Fibroblast of skin of back (primary cell): ENCODE results near the gene TMEM266.

Experiments used
- DNase-seq: peaks from one replicate; pipeline ENCODE4 v3.0.0-alpha.2; 2013

Gene TMEM266

DNA sequence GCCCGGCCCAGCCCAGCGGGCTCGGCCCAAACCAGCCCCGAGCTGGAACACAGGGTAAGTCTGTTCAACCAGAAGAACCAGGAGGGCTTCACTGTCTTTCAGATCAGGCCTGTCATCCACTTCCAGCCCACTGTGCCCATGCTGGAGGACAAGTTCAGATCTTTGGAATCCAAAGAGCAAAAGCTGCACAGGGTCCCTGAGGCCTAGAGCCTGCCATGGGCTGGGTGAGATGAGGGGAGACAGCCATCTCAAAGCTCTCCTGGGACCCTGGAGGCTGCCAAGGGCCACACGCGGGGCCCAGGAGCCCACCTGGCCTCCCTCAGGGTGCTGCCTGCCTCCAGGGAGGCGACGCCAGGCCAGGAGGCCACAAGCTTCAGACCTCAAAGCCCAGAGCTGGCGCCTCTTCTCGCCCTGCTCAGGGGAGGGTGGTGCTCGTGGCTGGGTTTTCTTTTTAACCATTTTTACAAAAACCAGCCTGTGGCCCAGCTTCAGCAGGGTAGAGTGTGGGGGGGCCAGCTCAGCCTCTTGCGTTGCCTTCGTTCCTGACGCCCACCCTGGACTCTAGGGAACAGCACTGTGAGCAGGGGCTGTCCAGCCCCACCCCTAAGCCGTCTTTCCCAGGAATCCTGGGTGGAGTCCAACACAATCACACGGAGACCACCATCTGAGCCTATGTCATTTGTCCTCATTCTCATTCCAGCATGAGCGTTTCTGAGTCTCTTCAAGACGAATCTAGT, 144.5 kb downstream of the TMEM266 start:
- no peak for DNase-seq

DNA sequence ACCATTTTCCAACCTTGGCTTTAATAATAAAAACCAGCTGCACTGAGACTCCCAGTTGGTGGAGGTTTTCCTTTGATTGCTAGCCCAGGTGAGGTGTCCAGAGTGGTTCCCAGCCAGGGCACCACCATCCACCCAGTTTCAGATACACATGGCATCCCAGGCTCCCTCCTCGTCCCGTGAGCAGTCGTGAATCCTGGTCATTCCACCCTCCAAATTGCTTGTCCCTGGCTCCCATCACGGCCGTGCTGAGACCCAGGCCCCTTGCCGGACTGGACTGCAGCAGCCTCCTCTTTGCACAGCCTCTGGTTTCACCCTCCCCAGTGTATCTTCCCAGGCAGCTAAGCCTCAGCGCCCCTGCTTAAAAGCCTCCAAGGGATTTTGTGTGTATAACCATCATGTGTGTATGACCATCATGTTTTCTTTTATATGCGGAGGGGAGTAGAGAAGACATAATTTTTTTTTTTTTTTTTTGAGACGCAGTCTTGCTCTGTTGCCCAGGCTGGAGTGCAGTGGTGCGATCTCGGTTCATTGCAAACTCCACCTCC, 145.2 kb downstream of the TMEM266 start:
- DNase-seq = no peak

DNA sequence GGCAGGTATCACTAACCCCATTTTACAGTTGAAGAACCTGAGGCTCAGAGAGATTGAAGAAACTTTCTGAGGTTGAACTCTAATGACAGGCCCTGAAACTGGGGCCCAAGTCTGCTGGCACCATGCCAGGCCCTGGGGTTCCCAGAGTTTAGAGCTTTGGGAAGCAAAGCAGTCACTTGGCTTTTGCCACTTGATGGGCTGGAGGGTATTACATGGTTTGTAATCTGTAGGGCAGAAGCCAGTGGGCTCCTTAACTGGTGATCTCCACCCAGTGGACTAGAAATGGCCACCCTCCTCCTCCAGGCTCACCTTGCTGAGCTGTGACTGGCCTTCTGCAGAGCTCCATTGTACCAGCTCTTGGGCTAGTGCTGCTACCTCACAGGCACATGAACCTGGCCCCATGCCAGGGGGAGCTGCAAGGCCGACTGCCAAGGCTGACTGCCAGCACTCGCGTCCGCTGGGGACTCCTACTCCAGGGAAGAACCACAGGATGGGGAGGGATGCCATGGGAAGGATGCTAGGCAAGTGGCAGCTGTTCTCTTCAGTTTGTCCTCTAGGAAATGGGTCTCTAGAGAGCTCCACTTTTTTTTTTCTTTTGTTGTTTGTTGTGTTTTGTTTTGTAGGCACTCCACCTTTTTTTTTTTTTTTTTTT, 146.7 kb downstream of the TMEM266 start:
- peak; percentile 21 for DNase-seq

DNA sequence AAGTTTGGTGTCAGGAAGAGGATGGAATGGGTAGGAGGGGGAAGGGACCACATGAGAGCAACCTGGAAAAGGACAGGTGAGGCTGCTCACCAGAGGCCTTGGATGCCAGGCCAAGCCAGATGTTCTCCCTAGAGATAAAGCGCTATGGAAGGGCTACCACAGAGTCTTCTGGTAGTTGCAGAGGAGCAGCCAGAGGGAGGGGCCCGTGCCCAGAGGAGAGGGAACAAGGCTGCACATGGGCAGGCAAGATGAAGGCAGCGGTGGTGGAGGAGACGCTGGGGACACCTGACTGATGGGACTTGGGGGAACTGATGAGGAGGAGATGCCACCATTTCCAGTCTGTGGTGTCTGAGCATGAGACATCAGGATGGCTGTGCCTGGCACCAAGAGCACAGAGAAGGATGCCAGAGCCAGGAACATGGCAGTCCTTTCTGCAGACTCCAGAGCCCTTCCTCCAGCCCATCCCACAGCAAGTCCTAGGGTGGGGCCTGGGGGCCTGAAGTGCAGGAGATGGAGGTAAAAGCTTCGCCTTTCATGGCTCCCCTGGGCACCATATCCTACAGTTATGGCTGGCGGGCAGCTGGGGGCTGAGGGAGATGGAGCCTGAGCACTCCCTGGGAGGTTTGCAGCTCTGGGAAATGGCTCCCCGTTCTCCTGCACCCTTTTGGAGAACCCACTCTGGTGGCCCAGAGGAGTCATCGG, 148.4 kb downstream of the TMEM266 start:
- no peak for DNase-seq

DNA sequence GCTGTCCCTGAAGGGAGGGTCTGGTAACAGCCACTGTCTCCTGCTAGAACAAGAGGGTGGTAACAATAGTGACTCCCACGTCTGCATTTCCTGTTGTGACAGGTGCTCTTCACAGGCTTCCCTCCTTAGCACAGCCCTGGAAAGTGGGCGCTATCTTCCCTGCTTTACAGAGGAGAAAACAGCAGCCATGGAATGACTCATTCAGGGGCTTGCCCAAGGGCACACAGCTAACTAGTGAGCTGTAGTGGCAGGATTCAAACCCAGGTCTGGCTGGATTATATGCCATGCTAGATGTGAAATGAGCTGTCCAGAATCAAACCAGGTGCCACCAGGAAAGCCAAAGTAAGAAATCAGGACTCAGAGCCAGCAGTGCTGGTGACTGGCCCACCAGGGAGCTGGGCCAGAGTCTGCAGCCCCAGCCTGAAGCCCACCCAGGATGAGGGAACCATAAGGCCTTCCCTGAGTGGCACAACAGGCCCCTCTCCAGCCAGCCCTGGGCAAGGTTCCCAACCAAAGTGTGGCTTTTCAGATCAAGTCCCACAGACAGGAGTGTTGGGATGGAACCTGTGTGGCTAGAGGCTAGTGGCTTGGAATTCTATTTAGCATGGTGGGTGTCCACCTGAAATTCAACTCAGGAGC, 149.1 kb downstream of the TMEM266 start:
- DNase-seq = no peak

DNA sequence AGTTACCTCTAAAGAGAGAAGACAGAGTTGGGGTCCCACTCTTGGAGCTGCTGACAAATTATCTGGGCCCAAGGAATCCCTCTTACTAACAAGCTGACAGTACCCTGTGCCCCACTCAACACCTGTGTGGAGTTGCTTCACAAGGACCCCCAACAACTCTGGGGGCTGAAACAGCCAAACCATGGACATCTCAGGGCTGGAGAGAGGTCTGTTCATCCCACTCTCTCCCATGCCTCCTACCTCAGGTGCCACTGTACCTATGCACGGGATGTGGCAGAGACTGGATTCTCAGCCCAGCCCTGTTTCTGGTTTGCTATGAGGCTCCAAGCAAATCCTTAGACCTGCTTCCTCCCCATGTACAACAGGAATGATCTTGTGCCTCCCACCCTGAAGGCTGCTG, 149.7 kb downstream of the TMEM266 start:
- DNase-seq = no peak

DNA sequence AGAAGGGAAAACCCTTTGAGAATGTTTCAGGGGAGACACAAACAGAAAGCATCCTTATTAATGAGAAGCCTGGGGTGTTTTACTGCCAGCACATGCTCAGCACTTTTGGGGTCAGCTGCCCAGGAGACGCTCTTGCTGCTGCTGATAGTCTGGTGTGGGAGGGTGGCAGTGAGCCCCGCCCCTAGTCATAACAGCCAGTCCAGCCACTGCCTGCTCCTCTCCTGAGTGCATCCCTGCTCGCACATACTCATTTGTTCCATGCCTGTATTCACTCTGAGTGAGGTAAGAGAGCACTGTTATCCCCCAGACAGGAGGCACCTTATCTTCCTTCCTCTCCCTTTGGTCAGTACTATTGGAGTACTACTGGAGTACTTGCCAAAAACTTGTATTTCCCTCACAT, 150.2 kb downstream of the TMEM266 start:
- no peak for DNase-seq

DNA sequence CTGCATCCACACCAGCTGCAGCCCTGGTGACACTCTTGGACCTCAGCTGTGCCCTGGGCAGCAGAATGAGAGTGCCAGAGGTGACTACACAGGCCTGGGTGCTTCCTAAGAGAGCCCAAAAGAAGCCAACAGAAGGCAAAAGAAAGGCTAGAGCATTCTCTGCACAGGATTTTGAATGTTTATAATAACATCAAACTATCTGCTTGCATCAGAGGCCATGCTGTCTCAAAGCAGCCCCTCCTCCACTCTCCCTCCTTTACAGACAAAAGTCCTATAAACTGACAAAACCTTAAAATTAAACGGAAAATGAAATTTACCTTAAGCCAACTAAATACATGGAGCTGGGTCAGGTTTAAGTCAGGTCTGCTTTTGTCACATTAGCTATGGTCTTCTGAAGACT, 155.8 kb downstream of the TMEM266 start:
- no peak for DNase-seq

DNA sequence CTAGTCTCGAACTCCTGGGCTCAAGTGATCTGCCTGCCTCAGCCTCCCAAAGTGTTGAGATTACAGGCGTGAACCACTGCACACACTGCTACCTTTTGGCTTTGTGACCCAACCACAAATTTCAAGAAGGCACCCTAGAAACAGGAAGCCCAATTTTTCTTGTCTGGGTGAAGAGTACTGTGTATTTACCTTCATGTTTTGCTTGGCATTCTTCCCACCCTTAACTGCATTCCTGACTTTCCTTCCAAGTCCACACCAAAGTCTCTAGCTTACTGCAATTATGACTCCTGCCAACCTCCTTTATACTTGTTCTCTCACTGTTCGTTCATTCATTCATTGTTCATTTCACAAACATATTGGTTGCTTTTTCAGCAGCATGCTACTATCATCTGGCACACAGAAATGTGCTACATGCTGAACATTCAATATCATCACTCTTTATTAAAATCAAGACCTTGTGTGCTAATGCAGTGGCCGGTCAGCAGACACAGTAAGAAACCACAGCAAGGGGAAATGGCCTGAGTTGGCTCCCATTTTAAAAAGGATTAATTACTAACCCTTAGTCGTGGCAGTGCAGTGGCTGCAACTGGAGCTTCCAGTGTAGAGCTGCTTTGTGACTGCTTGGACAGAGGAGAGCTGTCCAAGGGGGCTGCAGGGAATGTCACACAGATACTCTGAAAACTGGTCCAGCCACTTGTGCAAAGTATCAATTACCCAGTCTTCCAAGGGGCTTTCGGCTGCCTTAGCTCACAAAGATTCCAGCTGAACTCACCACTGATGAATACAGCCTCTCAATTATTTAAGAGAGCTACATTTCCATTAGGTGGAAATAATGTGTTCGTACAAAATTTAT, 157.5 kb downstream of the TMEM266 start:
- DNase-seq = peak; percentile 40

DNA sequence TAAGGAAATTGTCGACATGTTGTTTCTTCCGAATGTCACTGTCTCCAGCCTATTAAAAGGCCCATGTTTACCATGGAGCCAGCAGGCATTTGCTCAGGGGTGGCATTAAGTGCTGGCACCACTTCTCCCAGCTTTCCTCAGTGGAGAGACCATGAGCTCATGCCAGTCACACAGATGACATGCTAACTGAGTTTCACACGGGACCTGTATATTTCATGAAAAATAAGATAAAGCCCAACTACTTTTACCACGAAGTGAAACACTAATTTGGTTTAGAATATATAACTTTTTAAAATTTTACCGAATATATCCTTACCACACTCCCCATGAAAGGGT, 158.1 kb downstream of the TMEM266 start:
- DNase-seq = no peak

DNA sequence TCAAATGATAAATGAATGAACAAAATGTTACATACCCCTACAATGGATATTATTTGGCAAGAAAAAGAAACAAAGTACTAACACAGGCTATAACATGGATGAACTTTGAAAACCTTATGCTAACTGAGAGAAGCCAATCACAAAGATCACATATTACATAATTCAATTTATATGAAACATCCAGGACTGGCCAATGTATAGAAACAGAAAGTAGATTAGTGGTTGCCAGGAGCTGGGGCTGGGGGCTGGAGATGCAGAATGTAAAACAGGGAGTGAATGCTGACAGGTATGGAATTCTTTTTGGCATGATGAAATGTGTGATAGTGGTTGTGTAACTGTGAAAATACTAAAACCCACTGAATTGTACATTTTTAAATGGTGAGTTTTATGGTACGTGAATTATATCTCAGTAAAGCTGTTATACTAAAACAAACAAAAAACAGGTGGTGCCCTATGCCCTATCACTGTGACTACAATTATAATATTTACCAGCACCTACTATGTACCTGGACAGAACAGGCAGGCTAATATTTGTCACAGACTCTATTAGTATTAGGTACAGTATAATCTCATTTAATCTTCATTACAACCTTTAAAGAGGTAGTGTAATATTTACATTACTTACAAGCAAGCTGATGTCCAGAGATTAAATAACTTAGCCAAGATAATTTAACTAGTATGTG, 161.4 kb downstream of the TMEM266 start:
- DNase-seq = no peak

DNA sequence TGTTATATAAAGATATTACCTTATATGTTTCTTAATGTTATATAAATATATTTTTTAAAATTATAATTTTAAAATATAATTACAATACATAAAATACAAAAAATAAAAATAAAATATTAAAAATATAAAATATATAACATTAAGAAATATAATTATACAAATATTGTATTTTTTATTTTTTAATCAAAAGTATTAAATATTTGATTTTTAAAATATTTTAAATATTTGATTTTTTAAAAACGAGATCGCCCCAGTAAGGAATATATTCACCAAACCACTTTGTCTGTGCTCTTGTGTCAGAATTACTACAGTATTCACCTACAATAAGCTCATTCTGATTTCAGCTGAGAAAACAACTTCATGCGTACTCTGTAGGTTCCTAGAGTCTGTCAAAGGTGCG, 162.4 kb downstream of the TMEM266 start:
- DNase-seq = no peak

DNA sequence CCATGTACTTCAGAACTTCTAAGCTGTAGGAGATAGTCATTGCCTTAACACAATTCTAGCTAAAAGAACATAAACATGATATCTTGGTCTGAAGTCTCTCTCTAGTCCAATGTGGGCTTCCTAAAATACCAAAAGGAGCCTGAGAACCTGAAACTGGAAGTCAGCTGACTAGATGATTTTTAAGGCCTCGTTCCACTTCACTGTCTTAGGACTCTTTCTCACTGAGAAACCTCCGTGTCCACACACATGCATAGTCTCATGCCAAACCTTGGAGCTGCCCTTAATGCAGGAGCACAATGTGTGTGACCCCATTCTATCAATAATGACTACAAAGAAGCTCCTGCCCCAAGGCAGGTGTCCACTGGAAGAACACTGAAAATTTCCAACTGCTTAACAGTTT, 163.7 kb downstream of the TMEM266 start:
- DNase-seq = no peak

DNA sequence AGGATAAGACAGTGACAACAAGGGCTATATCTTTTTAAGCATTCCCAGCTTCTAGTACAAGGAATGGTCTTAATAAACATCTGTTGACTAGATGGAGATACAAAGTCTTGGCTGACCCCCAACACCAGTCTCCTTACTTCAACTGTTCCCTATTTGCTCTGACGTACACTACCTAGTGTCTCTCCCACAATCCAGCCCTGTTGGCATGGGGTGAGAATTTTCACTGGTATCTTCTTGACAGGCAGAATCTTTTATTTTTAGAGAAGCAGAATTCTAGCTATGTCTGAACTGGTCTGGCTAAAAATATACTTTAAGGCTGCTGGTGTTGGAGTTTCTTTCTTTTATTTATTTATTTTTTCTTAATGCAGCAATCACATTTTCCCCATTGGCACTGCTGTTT, 169.5 kb downstream of the TMEM266 start:
- DNase-seq = no peak

DNA sequence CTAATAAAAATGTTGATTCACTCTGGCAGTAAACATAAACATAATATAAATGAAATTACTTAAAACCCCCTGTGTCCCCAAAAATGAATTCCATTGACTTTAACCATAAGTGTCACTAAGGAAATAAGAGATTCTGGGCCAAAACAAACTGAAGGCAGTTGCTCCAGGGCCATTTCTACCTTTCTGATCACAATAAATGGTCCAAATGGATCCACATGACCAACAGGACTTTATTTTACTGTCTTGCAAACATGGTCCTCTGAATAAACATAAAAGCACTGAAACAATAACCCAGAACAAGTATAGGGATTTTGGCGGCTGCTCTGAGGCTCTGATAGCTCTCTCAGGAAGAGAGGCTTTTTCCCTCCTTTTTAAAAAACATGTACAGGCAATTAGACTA, 174.1 kb downstream of the TMEM266 start:
- no peak for DNase-seq

DNA sequence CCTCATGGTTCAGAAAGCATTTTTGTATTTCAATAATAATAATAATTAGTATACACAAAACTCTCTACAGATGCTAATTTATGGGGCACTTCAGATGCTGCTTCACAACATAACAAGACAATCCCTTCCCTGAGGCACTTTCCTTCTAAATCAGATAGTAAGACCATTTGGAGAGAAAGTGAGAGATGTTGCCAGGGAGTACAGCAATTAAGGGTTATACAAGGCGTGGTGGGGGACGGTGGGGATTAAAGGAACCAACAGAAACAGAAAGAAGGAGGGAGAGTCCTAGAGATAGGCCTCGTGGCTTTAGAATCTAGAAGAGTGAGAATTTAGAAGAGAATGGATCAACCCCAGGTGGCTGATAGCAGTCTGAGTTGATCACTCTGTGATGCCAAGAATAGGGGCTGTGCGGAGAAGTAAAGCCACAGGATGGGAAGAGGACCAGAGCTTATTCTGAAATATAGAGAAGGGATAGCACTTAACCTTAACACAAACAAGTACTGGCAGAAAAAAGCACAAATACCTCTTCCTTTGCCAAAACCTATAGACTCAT, 174.6 kb downstream of the TMEM266 start:
- no peak for DNase-seq

DNA sequence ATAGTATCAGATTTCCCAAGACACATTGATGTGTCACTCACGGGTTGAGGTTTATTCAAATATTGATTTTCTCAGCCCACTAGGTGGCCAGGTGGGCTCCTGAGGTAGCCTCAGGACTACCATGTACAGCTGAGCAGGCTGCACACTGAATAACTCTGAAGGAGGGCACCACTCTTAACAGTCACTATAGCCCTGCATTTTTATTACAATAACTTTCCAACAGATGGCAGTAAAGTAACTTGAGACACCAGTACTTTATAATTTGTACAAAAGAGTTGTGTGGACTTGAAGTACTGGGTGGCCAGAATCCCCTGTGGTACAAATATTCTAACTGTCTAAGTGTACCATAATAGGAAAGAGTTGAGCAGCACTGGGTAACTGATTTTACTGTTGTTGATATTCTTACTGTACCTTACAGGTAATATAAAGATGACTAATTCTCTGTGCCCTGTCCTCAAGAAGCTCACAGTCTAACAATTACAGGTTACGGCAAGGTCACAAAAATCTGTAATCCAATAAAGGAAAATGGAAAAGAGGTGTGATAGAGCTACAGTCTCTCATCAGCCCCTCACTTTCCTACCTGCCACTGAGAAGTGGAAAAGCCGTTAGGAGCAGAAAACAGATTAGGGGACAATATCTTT, 175.5 kb downstream of the TMEM266 start:
- peak; percentile 53 for DNase-seq

DNA sequence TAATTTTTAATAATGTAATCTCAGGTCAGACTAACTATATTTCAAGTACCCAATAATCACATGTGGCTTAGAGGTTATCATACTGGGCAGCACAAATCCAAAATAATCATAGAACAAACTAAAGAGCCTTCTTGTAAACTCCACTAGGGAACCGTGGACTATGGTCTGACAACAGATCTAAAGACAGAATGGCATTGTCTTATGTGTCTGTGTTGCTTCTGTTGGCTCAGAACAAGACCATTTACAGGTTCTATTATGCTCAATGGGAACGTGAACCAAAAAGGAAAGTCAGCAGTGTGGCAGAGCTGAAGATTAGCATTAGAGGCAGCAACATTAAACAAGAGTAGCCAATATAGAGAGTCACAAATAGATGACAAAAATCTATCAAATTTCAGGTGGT, 176.6 kb downstream of the TMEM266 start:
- DNase-seq = no peak

DNA sequence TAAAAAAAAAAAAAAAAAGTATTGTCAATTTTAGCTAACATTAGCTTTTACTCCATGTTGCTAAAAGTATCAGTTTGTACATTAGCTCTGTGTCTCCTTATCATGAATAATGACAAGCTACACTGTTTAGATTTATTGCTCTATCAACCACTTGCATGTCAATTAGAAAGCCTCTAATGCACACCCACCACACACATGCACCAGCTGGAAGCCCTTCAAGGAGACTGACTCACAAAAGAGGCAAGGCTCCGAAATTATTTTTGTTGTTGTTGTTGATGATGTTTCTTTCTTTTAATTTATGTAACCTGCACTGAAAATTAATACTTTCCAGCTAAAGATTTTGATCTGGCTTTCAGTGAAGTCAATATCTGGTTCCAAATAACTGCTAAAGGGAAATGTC, 180.0 kb downstream of the TMEM266 start:
- DNase-seq = no peak

DNA sequence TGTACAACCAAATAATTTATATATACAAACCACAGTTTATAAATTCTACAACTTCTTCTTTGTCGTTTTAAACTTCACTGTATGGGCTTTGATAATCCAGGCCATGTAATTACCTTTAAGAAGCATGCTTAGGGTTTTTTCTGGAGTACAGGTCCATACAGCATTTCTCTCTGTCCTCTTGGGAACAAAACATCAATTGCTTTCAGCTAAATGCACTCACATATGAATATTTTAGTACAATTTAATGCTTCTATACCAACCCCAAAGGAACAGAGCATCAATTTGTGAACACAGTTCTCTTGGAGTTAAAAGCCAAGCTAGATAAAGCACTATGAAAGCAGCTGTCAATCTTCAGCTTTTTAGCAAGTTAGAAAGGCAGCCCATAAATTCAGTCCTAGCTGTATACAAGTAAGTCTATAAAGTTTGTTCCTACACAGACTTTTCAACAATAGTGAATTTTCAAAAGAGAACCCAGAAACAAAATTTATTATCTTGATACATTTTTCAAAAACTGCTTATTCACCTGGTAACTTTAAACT, 185.4 kb downstream of the TMEM266 start:
- no peak for DNase-seq

DNA sequence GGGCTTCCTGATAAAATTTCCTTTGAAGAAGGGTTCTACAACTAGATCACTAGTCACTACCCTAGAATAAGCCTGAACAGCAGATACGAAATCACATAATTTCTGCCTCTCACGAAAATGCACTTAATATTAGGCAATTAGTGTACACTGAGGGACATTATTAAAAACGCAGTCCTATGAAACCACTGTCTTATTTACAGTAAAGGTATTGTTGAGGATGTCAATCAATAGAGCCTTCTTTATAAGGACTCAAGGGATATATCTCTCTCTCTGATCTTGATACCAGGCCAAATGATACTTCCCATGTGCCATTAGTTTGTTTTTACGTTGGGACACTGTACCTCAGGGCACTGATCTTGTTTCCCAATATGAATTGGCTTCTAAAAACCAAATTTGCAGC, 191.9 kb downstream of the TMEM266 start:
- no peak for DNase-seq
